Measurements from ENCODE around the gene PRELID1. TPM values are rescaled to one million over a fixed set of nuclear protein-coding genes. Genes with fewer than 3 reads are reported as not detected.
A peak's percentile ranks its signal among the peaks of the same experiment; 100 is the strongest.
"Not testable (repeated sequence)": the region's sequence is repeated elsewhere in the genome, so short reads cannot be mapped to it uniquely, and the experiment has no call there.

Gene PRELID1, protein sequence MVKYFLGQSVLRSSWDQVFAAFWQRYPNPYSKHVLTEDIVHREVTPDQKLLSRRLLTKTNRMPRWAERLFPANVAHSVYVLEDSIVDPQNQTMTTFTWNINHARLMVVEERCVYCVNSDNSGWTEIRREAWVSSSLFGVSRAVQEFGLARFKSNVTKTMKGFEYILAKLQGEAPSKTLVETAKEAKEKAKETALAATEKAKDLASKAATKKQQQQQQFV
- total RNA-seq, result 27.6 TPM
- long read RNA-seq, transcript PRELID1-201 (5 exons, 1,261 nt), result major isoform, 81 of 83 reads
- long read RNA-seq, partial matches to known transcripts, result 1 of 83 reads
- long read RNA-seq, other reads (novel, unspliced or antisense), result 1 of 83 reads

GRCh38 chr5:177303121-177303924, at the start of gene PRELID1, which contains the start of gene RAB24:
Gene PRELID1 (plus strand): TSS chr5:177303799. CDS start chr5:177303986, 187 bp downstream.
Gene RAB24 (minus strand): TSS chr5:177303719. CDS start chr5:177303288, 431 bp downstream.
- DNase-seq, result peak; percentile 95
- intact Hi-C loops (cut with DNase I), result no loop called here
- peak; percentile 91 for ATAC-seq (ENCODE audit: poor library complexity)

- ATAC-seq (ENCODE audit: poor library complexity) (no peak), DNase-seq (no peak)
- intact Hi-C loops (cut with DNase I), result no loop called here
Observed at GRCh38 chr5:177256296-177256695, 47.3 kb upstream of the PRELID1 start.

- intact Hi-C loops (cut with DNase I); ATAC-seq (ENCODE audit: poor library complexity); DNase-seq: not testable (repeated sequence)
Observed at GRCh38 chr5:177258711-177259110, 44.9 kb upstream of the PRELID1 start.

DNA sequence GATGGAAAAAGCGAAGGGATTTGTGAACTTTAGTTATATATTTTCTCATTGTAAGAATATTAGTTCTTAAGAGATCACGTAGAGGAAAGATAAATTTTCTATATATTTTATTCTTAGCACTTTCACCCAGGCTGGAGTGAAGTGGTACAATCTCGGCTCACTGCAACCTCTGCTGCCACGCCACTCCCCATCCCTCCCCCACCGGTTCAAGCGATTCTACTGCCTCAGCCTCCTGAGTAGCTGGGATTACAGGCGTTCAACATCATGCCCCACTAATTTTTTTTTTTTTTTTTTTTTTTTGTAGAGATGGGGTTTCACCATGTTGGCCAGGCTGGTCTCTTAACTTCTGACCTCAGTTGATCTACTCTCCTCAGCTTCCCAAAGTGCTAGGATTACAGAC, 42.6 kb upstream of the PRELID1 start:
- intact Hi-C loops (cut with DNase I), result no loop called here
- DNase-seq (no peak), ATAC-seq (ENCODE audit: poor library complexity) (no peak)

- DNase-seq, result no peak
- no peak for ATAC-seq (ENCODE audit: poor library complexity)
- intact Hi-C loops (cut with DNase I), result no loop called here
Observed at GRCh38 chr5:177261510-177261909, 42.1 kb upstream of the PRELID1 start.

GRCh38 chr5:177264178-177264577, 39.4 kb upstream of the PRELID1 start:
- DNase-seq (no peak), ATAC-seq (ENCODE audit: poor library complexity) (no peak)
- intact Hi-C loops (cut with DNase I), result no loop called here

GRCh38 chr5:177265395-177265794, 38.2 kb upstream of the PRELID1 start:
- ATAC-seq (ENCODE audit: poor library complexity), result no peak
- intact Hi-C loops (cut with DNase I), result no loop called here
- DNase-seq, result no peak

- intact Hi-C loops (cut with DNase I), result no loop called here
- DNase-seq (no peak), ATAC-seq (ENCODE audit: poor library complexity) (no peak)
Observed at GRCh38 chr5:177269232-177269895, 34.2 kb upstream of the PRELID1 start.

DNA sequence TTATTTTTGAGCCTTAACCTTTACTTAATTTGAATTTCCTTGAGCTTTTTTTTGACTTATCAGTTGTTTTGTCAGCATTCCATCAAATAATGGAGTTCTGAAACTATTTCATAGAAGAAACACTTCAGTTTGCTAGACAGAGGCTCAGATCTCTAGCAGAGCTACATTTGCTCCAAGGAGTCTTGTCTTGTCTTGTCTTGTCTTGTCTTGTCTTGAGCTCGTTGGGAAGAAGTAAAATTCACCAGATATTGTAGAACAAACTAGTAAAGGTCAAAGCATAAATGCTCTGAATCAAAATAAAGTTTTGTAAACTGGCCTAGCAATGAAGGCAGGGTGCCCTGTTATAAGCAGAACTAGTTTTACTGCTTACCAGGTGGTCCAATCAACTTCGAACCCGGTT, 33.6 kb upstream of the PRELID1 start:
- intact Hi-C loops (cut with DNase I), result no loop called here
- no peak for ATAC-seq (ENCODE audit: poor library complexity)
- no peak for DNase-seq

- ATAC-seq (ENCODE audit: poor library complexity), result no peak
- intact Hi-C loops (cut with DNase I), result no loop called here
- no peak for DNase-seq
Observed at GRCh38 chr5:177270653-177271052, 32.9 kb upstream of the PRELID1 start.

- ATAC-seq (ENCODE audit: poor library complexity) (no peak), DNase-seq (no peak)
- intact Hi-C loops (cut with DNase I), result no loop called here
Observed at GRCh38 chr5:177271113-177271512, 32.5 kb upstream of the PRELID1 start.

DNA sequence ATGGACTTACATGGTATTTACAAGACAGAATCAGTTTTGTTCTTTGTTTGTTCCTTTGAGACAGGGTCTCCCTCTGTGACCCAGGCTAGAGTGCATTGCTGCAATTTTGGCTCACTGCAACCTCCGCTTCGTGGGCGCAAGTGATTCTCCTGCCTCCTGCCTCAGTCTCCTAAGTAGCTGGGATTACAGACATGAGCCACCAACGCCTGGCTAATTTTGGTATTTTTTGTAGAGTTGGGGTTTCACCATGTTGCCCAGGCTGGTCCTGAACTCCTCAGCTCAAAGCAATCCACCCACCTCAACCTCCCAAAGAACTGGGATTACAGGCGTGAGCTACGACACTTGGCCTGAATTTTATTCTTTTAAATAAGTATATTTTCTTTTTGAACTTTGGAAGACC, 27.7 kb upstream of the PRELID1 start:
- intact Hi-C loops (cut with DNase I), result no loop called here
- DNase-seq (no peak), ATAC-seq (ENCODE audit: poor library complexity) (no peak)

- intact Hi-C loops (cut with DNase I), result no loop called here
- ATAC-seq (ENCODE audit: poor library complexity) (no peak), DNase-seq (no peak)
Observed at GRCh38 chr5:177276886-177277285, 26.7 kb upstream of the PRELID1 start.

DNA sequence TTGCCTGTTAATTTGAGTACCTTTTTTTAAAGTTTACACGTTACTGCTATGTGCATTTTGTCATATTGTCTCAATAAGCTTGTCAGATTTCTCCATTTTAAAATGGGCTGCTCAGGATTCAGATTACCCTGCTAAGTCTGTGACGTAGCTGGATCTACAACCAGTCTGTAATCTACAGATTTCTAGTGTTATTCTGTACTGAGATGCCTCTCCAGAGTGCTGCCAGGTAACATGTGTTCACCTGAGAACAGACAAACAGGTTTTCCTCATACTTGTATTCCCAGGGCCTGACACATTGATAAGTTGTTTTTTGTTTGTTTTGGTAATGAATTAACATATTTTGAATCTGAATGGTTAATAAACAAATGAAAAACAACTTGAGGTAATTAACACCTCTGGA, 15.4 kb upstream of the PRELID1 start:
- DNase-seq (no peak), ATAC-seq (ENCODE audit: poor library complexity) (no peak)
- intact Hi-C loops (cut with DNase I), result no loop called here

DNA sequence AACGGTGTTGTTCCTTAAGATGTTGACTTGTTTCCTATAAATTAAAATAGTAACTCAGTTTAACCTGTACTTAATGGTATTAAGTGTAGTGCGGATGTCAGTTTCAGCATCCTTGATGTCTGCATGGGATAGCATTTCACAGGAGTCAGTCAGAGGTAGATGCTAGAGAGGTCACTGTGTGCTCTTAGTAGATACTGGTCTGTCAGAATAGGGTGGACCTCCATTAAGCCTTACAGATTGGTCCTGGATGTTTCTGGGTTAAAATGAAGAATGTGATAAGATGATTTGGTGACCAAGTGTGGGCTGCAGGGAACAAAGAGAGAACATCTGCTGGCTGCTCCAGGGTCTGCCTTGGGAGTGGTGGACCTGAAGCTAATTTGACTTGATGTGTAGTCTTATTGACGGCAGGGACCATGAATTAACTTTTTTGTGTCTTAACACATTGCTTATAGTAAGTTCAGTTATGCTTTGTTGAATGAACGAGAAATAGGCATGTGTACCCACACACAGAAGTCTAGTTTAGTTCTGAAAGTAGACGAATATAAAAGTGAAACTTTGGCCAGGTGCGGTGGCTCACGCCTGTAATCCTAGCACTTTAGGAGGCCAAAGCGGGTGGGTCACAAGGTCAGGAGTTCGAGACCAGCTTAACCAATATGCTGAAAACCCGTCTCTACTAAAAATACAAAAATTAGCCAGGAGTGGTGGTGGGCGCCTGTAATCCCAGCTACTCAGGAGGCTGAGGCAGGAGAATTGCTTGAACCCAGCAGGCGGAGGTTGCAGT, 12.6 kb upstream of the PRELID1 start:
- DNase-seq (no peak), ATAC-seq (ENCODE audit: poor library complexity) (no peak)
- intact Hi-C loops (cut with DNase I), result loop anchor here (10.0 kb wide), 1 partner anchor 156 kb away; the partner anchor contains the start of gene NSD1

DNA sequence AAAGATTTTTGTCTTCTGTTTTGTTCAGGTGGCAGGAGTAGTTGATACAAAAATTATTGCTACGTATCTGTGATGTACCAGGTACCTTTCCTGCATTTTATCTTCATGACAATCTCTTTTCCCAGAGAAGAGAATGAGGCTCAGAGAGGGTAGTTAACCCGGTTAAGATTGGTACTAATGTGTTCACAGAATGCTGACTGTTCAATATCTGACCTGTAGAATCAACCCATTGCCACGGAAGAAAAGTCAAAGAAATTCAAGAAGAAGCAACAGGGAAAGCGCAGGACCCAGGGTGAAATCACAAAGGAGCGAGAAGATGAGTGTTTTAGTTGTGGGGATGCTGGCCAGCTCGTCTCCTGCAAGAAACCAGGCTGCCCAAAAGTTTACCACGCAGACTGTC, 11.9 kb upstream of the PRELID1 start:
- ATAC-seq (ENCODE audit: poor library complexity), result no peak

GRCh38 chr5:177293819-177294581, 9.6 kb upstream of the PRELID1 start:
- no peak for DNase-seq
- intact Hi-C loops (cut with DNase I), result loop anchor here (10.0 kb wide), 1 partner anchor 159 kb away; the partner anchor contains the start of gene NSD1
- ATAC-seq (ENCODE audit: poor library complexity), result no peak

More for the DNA sequence above, 11.9 kb upstream of the PRELID1 start:
- no peak for DNase-seq
- intact Hi-C loops (cut with DNase I), result loop anchor here (10.0 kb wide), 1 partner anchor 157 kb away; the partner anchor contains the start of gene NSD1

- DNase-seq (peak; percentile 56), ATAC-seq (ENCODE audit: poor library complexity) (peak; percentile 85)
- intact Hi-C loops (cut with DNase I), result loop anchor here (10.0 kb wide), 1 partner anchor 160 kb away; the partner anchor contains the start of gene NSD1
Observed at GRCh38 chr5:177294632-177295031, 9.0 kb upstream of the PRELID1 start.
